HG02588 (cell line): ENCODE results near the gene PPP1R3G.
"Not testable (repeated sequence)": the region's sequence is repeated elsewhere in the genome, so short reads cannot be mapped to it uniquely, and the experiment has no call there.

Experiments
- ATAC-seq: cut with Tn5 transposase; IDR thresholded peaks from one replicate; pipeline ENCODE4 v1.9.1; 2021; ENCODE audit warnings: mild to moderate bottlenecking, moderate library complexity; ENCODE audit not compliant: unreplicated experiment

The PPP1R3G gene

DNA sequence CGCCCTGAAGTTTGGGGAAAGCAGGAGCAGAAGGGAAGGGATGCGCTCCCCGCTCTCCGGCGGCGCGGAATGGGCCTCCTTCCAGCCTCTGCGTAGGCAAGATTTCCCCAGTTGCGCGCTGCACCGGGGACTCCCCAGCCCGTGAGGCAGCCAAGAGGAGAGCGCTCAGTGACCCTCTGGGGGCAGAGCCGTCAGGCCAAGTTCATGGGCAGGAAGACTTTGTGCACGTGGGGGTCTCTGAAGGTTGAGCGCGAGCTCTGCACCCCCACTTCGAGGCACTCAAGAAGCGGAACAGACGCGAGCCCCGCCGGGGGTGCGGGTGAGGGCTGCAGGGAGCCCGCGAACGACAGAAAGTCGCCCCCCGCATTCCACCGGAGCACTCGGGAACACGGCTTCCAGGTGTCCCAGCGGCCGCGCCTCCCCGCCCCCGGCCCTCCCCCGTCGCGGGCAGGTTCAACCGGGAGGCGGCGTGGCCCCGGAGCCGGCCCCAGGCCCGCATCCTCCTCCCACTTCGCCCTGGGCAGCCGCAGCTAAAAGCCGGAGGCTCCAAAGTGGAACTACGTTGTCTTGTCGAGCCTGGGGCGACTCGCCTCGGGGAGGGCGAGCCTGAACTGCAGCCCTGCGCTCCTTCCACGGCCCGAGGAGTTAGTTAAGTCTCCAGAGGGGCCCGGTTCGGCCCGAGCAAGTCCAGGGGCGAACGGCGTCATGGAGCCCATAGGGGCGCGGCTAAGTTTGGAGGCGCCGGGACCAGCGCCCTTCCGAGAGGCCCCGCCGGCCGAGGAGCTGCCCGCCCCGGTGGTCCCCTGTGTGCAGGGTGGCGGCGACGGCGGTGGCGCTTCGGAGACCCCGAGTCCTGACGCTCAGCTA is at the start of gene PPP1R3G:
TSS of gene PPP1R3G (plus strand) at position 561 of the 867 bp plus-strand sequence. CDS start at position 706, 145 bp downstream.
- peak; percentile 53 for ATAC-seq

DNA sequence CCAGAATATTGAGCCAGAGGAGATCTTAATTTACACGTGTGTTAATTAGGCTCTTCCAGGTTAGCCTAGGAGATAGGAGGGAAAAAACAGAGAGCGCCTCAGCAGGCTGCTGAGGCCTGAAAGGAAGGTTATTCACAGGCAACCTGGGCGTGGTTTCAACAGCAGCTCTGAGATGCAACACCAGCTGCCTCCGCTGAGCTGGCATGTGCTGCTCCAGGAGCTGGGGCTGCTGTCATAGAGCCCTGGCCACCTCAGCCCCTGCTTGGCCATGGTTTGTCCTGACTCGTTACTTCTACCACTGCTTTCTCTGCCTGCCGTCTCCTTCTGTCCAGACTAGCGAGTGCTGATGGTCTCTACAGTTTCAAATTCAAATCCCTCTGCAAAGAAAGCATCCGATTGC is 48.9 kb upstream of the PPP1R3G start:
- ATAC-seq: no peak

DNA sequence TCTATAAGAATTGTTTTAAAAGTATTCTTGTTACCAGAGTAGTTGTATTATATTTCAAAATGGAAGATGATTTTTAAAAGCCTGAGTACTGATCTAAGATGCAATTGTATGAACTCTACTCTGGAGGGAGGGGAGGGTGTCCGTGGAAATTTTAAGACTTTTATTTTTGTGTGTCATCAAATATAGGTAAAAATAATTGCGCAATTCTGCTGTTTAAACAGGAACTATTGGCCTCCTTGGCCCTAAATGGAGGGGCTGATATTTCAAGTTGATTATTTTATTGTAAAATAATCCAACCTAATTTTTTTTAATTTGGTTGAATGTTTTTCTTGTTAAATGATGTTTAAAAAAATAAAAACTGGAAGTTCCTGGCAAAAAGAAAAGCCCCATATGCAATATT is 43.2 kb upstream of the PPP1R3G start:
- ATAC-seq: no peak

DNA sequence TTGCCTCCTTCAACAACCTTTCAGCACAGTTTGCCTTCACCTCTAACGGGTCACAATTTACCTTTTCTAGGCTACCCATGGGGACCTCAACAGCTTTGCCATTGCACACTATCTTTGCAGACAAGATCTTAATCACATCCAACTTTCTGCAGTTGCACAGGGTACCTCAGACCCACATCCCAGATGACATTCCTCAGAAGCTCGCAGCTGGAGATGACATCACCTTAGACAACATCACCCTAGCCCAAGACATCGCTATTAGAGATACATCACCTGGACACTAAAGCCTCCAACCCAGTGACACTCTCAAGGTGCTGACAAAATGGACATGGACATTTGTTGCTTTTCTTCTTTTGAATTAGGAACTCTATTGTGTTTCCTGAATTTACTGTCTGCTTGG is 42.7 kb upstream of the PPP1R3G start:
- no peak for ATAC-seq

DNA sequence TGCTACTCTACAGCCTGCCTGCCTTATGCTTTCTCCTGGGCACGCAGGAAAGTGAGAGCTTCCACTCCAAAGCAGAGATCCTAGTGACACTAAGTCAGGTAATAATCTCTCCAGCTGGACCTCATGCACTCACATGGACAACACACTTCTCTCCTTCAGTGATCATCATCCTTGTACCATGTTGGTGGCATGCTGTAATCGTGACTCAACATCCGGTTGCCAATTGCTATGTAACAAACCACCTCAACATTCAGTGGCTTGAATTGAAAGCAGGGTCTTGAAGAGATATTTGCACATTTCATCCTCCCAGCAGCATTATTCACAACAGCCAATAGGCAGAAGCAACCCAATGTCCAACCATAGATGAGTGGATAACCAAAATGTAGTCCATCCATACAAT is 40.3 kb upstream of the PPP1R3G start:
- ATAC-seq: no peak

DNA sequence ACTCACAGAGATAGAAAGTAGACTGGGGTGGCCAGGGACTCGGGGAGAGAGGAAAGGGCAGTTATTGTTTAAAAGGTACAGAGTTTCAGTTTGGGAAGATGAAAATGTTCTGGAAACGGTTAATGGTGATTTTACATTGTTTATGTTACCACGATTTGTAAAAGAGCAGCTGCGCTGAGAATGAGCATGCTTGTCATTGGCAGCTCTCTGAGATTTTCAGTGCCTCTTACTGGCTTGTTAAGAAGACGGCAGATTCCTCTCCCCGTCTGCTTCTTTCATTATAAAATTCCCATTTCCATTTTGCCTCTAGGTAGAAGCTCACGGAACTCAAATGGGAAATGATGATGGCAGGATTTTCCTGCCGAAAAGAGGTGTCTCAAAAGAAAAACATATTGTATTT is 39.7 kb upstream of the PPP1R3G start:
- ATAC-seq: no peak

DNA sequence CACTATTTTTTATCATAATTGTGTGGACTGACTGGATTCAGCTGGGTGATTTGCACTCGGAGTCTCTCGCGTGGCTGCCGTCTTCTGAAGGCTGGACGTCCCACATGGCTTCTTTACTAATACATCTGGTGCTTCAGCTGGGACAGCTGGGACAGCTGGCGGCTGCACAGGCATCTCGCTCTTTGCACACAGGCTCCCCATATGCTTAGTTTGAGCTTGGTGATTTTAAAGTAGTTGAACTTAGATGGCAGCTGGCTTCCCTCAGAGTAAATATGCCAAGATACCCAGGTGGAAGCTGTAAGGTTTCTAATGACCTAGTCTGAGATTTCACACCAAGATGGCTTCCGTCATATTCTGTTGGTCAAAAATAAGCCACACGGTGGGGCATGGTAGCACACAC is 38.7 kb upstream of the PPP1R3G start:
- no peak for ATAC-seq

DNA sequence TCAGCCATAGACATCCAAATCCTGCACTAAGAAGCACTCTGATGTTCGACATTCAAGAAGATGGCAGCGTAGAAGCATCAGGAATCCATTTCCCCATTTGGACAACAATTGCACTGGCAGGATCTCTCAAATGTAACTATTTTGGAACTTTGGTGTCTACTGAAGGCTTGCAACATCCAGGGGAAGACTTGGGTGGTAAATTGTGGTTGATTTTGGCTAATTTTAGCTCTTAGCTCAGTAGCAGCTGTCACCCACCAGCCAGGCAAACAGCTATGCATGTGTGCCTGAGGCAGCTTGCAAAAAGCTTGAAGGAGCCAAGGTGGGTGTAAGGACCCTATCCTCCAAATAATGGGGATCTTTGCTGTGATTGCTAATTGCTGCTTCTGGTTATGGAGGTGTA is 35.1 kb upstream of the PPP1R3G start:
- ATAC-seq: no peak

DNA sequence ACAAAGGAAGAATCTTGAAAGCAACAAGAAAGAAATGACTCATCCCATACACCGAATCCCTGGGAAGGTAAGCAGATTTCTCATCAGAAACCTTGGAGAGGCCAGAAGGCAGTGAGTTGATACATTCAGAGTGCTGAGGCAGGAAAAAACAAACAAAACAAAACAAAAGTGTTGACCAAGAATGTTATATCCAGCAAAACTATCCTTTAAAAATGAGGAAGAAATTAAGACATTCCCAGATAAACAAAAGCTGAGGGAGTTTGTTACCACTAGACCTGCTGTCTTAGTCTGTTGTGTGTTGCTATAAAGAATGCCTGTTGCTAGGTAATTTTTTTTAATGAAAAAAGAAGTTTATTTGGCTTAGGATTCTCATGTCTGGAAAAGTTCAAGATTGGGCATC is 33.7 kb upstream of the PPP1R3G start:
- ATAC-seq: no peak

DNA sequence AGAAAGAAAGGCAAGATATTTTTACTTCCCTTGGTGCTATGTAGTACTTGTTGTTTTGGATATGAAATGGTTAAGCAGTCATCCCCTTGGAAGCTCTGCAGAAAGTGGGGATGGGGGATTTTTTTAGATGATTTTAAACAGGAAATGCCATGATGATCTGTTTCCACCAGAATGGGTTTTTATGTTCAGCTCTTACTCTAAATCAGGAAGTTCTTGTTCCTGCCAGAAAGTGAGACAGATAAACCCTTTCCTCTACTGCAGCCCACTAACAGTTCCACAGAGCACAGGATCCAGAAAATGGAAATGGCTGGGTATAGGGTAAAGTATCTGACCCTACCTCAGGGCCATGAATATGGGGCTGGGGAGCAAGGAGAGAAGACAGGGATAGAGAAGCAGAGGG is 32.1 kb upstream of the PPP1R3G start:
- no peak for ATAC-seq

DNA sequence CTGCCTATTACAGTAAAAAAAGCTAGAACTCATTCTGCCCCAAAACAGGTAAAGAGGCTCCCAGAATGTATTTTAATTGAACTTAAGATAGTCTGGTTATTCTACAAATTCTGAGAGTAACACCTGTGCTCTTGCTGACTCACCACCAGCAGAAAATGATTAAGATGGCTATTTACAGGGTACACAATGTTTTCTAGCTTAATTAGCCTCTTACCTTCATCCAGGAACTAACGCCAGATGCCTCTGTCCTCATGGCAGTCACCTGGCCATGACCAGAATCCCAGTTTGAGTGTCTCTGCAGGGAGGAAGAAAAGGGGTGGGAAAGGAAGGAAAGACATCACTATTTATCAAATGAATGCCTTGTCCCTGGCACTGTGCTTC is 31.3 kb upstream of the PPP1R3G start:
- no peak for ATAC-seq

DNA sequence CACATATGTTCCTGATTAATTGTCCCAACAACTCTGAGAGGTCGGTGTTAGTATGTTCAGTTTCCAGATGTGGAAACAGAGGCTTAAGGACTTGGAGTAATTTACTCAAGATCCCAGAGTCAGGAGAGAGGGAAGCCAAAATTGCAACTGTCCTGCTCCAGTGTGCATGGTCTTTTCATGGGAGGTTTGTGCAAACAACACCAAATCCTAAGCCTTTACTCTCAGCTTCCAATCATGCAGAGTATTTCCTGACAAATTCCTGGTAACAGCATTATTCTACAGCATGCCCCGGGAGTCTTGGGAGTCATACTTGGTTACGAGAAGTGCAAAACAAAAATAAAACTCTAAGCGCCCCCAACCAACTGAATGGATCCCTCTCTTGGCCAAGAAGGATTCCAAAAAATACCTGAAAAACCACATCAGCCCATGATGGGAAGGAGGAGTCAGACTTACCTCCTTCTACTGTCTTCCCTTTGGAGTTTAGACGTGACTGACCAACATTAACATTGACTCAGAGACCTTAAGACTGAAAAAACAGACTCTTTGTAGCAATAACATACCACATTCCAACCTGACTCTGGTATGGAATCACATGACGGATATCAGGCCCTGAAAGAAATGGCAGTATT is 30.8 kb upstream of the PPP1R3G start:
- no peak for ATAC-seq

DNA sequence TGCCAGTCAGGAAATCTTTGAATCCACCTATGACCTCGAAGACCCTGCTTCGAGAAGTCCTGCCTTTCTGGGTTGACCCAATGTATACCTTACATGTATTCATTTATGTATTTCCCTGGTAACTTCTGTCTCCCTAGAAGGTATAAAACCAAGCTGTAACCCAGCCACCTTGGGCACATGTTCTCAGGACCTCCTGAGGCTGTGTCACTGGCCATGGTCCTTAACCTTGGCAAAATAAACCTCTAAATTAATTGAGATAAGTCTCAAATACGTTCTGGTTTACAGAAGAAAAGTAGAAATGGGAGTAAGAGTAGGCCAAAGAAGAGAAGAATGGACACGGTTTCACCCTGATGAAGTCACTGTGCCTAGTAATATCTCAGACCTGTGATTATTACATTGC is 30.0 kb upstream of the PPP1R3G start:
- ATAC-seq: no peak

DNA sequence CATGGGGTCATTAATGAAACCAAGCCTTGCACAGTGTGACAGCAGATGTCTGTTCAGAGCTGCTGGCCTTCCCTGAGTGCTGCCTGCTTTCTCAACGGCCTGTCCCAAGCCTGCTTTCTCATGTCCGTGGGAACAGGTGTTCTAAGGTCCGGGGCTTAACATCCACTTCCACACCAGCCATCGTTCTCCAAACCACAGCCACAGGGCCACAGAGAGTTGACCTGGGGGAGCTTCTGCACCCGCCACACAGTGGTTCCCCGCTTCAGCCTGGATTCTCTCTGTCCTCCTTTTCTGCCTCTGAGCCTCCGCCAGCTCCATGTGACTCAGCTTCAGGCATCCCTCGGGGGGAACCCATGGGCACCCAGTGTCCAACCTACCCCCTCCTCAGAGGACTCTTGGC is 26.9 kb upstream of the PPP1R3G start:
- no peak for ATAC-seq

DNA sequence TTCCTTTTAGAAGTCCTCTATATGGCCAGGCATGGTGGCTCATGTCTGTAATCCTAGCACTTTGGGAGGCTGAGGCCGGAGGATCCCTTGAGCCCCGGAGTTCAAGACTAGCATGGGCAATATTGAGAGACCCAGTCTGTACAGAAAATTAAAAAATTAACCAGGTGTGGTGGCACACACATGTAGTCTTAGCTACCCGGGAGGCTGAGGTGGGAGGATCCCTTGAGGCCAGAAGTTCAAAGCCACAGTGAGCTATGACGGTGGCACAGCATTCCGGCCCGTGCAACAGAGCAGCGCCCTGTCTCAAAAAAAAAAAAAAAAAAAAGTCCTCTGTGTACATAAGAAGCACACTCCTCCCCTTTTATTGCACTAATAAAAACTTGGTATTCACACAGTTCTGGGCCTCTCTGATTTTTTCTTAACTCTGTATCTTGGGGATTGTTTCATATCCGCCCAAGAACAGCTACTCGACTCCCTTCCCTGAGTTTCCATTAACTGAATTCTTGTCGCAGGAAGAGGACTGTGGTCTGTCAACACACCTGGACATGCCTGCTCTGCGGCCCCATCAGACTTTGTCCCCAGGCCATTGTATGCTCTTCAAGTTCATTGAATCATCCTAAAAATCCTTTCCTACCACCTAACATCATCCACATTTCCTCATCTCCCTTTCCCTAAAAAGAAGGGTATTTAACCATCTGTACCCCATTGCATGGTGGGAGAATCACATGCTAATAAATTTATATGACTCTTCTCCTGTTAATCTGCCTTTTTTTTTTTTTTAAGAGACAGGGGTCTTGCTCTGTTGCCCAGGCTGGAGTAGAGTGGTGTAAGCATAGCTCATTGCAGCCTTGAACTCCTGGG is 25.9 kb upstream of the PPP1R3G start:
- no peak for ATAC-seq

DNA sequence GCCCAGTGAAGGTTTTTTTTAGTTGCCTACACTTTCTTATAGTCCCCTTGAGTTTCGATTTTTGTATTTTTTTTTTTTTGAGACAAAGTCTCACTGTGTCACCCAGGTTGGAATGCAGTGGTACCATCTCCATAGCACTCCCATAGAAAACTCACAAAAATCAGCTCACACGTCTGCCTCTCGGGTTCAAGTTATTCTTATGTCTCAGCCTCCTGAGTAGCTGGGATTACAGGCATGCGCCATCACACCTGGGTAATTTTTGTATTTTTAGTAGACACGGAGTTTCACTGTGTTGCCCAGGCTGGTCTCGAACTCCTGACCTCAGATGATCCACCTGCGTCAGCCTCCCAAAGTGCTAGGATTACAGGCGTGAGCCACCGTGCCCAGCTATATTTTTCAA is 24.7 kb upstream of the PPP1R3G start:
- ATAC-seq: not testable (repeated sequence)

DNA sequence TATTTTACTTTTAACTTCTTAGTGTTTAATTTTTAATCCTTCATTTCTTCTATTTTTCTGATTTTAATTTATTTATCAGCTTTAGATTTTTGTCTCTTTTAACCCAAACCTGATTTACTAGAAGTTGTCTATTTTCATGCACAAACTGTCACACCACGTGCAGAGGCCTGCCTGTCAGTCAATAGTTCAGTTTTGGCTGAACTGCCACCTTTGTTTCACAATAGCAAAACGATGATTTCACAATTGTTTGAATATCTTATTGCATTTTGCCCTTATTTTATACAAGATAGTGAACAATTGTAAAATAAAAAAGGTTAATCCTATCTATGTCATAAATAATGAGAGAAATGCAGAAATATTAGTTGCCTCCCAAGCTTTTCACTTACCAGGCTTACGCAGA is 24.0 kb upstream of the PPP1R3G start:
- ATAC-seq: no peak

DNA sequence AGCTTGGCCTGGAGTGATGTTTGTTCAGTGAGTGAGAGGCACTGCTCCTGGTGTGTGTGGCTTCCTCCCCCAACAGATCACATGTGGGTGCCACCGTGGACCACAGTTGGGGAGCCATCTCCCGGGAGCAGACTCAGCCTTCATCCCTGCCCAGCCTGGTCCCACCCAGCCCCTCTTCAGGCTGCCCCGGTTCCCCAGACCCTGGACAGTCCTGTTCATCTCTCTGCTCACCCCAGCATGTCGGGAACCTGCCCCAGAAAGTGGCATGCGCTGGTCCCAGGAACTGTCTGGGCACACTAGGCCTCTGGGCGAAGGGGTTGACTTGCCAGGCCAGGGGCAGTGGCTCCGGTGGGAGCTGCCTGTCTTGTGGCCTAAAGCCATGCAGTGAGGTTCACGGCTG is 21.5 kb upstream of the PPP1R3G start:
- ATAC-seq: no peak

DNA sequence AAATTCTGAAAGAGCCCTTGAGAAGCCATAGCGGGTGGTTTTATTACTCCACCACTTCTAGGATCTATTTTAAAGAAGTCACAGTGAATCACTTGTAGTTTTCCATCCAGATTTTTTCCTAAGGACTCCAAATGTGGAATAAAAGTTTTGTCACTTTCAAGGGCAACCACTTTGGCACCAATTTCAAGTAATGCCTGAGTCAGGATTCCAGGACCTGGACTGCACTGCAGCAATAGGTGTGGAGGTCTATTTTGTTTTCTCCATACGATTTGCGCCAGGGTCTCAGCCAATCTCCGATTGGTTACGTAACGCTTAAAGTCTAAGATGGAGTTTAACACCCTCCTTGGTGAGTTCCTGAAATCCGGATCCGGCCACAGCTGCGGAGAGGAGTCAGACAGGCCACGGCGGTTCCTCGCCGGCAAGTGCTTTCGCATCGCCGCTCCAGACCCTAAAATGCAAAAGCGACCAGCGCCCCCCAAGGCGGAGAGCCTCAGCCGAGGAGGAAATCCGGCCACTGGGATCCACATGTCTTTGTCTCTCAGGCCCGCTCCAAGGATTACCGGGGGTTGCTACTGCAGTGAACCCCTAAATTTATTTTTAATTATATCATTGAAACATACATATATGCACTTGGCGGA is 18.6 kb upstream of the PPP1R3G start:
- no peak for ATAC-seq

DNA sequence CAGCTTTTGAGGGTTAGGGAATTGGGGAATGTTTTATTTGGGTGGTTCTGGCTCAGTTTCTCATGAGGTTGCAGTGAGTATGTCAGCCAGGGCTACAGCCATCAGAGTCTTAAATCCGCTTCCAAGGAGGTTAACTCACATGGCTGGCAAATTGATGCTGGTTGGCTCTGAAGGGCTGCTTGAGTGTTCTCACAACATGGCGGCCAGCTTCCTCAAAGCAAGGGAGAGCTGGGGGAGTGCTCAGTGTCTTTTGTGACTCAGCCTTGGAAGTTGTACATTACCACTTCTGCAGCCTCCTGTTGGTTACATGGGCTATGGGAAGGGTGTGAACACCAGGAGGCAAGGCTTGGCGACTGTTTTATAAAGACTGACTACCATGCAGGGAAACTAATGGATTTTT is 17.8 kb upstream of the PPP1R3G start:
- no peak for ATAC-seq

DNA sequence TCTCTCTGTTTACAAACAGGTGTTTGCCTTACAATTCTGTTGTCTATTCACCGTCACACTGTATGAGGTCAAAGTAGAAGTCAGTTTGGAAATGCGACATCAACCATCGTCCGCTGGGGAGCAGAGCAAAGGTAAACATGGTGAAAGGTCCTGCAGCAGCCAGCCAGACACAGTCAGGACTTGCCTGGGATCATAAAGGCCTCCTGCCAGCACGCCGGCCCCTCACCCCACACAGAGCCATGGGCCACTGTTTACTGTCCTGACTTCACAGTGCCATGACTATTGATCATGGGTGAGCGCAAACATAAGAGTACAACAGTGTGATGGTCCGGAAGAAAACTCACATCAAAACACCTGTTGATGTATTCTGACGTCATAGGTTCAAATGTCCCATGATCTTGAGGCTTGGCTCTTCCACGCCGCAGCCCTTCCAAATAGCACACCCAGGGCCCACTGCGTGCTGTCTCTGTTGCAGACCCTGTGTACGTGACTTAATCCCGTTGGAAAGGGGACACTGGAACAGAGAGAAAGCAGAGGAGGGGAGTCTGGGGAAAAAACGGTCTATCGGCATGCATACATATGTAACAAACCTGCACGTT is 16.9 kb upstream of the PPP1R3G start:
- no peak for ATAC-seq
